HepG2 (cell line): ENCODE data around the gene LTB4R2. TPM values are rescaled to one million over a fixed set of nuclear protein-coding genes. Genes with fewer than 3 reads are reported as not detected.

Experiments used
- AGO2 ChIP-seq: fragments of 200-400 bp; formaldehyde crosslinking; optimal IDR thresholded peaks from 2 replicates; pipeline ENCODE3; 2017; ENCODE audit warnings: mild to moderate bottlenecking, low read depth, low read length, moderate library complexity
- ARHGAP35 ChIP-seq: sonication (generic); formaldehyde crosslinking; IDR thresholded peaks from 2 replicates; pipeline ENCODE4 v1.9.0; 2022; ENCODE audit warnings: mild to moderate bottlenecking, inconsistent platforms, moderate library complexity, missing genetic modification reagents, borderline replicate concordance
- ARNTL ChIP-seq: sonication (generic); formaldehyde crosslinking; IDR thresholded peaks from 2 replicates; pipeline ENCODE4 v1.4.0; 2020; ENCODE audit warnings: mild to moderate bottlenecking, missing genetic modification reagents
- EHMT2 ChIP-seq: fragments of 200-600 bp; sonication (generic); IDR thresholded peaks from 2 replicates; pipeline ENCODE4 v1.7.0; 2017; ENCODE audit warnings: antibody characterized with exemption, low read depth, low read length, borderline replicate concordance
- FOXA3 ChIP-seq: IDR thresholded peaks from 2 replicates; pipeline ENCODE4 v1.6.1; 2016; ENCODE audit warnings: missing genetic modification reagents, missing compliant biosample characterization
- GATAD1 ChIP-seq: IDR thresholded peaks from 2 replicates; pipeline ENCODE4 v1.6.1; 2016; ENCODE audit warnings: missing genetic modification reagents, missing compliant biosample characterization
- HHEX ChIP-seq: IDR thresholded peaks from 2 replicates; pipeline ENCODE4 v1.6.1; 2016; ENCODE audit warnings: control low read depth
- HNF1B ChIP-seq: sonication (generic); formaldehyde crosslinking; IDR thresholded peaks from 2 replicates; pipeline ENCODE4 v1.5.1; 2020; ENCODE audit warnings: mild to moderate bottlenecking, moderate library complexity, missing genetic modification reagents
- KAT2B ChIP-seq: fragments of 150-350 bp; IDR thresholded peaks from 2 replicates; pipeline ENCODE4 v1.6.1; 2014; ENCODE audit warnings: low read depth, low read length, borderline replicate concordance
- NKX3-1 ChIP-seq: sonication (generic); formaldehyde crosslinking; IDR thresholded peaks from 2 replicates; pipeline ENCODE4 v1.5.0; 2020; ENCODE audit warnings: missing genetic modification reagents
- PLRG1 ChIP-seq: fragments of 450-650 bp; conservative IDR thresholded peaks from 2 replicates; pipeline ENCODE4 v1.6.1; 2016
- SNAI1 ChIP-seq: sonication (generic); formaldehyde crosslinking; IDR thresholded peaks from 2 replicates; pipeline ENCODE4 v1.5.0; 2020; ENCODE audit warnings: mild to moderate bottlenecking, missing genetic modification reagents, borderline replicate concordance
- TCF7L2 ChIP-seq: IDR thresholded peaks from 2 replicates; pipeline ENCODE4 v1.6.1; 2011; ENCODE audit warnings: mild to moderate bottlenecking, low read depth, low read length, moderate library complexity
- ZFAT ChIP-seq: sonication (generic); formaldehyde crosslinking; conservative IDR thresholded peaks from 2 replicates; pipeline ENCODE4 v1.8.1; 2023; ENCODE audit warnings: missing genetic modification reagents, inconsistent platforms
- ZNF160 ChIP-seq: sonication (generic); formaldehyde crosslinking; IDR thresholded peaks from 2 replicates; pipeline ENCODE4 v1.8.0; 2022; ENCODE audit warnings: mild to moderate bottlenecking, inconsistent platforms, missing genetic modification reagents
- ZNF569 ChIP-seq: sonication (generic); formaldehyde crosslinking; IDR thresholded peaks from 2 replicates; pipeline ENCODE4 v1.5.0; 2020; ENCODE audit warnings: mild to moderate bottlenecking, missing genetic modification reagents, moderate library complexity, borderline replicate concordance
- ZNF747 ChIP-seq: sonication (generic); formaldehyde crosslinking; IDR thresholded peaks from 2 replicates; pipeline ENCODE4 v1.8.1; 2023; ENCODE audit warnings: missing genetic modification reagents, mild to moderate bottlenecking, borderline replicate concordance
- ZNF777 ChIP-seq: sonication (generic); formaldehyde crosslinking; IDR thresholded peaks from 2 replicates; pipeline ENCODE4 v1.4.0; 2020; ENCODE audit warnings: missing genetic modification reagents
- ZNF883 ChIP-seq: sonication (generic); formaldehyde crosslinking; IDR thresholded peaks from 2 replicates; pipeline ENCODE4 v1.5.1; 2020; ENCODE audit warnings: mild to moderate bottlenecking, missing genetic modification reagents; ENCODE audit errors: not compliant biosample characterization
- polyA plus RNA-seq, 8 experiments: library from polyadenylated mRNA; depleted of rRNA in 3 of 8; stranded (reverse) in 7 of 8; unstranded in 1 of 8; fragments of >200 nt; fragmentation: Illumina TruSeq in 4 of 8; extraction: Trizol in 4 of 8; gene quantifications; 2 replicates each; pipeline versions ENCODE4 v1.2.1 to v1.2.3, GENCODE V29; 2011 to 2016; ENCODE audit warnings: low read depth in 4 of 8, missing spikeins in 1 of 8, mixed read lengths in 1 of 8; ENCODE audit not compliant: insufficient read depth in 1 of 8
- total RNA-seq, 5 experiments: library from RNA; depleted of rRNA; stranded (reverse); fragments of >200 nt; fragmentation: Illumina TruSeq; extraction: Trizol; gene quantifications; 2 replicates each; pipeline ENCODE4 v1.2.3, GENCODE V29; 2016; ENCODE audit warnings: low read depth in 1 of 5
- TF ChIP-seq, protein P1 (sequence below): sonication (generic); formaldehyde crosslinking; IDR thresholded peaks from 2 replicates; pipeline ENCODE4 v1.8.0; 2022; ENCODE audit warnings: mild to moderate bottlenecking, missing genetic modification reagents, moderate library complexity
- TF ChIP-seq, protein P2 (sequence below): IDR thresholded peaks from 2 replicates; pipeline ENCODE4 v1.6.1; 2012; ENCODE audit warnings: low read depth, low read length, improper control_type of control experiment
- TF ChIP-seq, protein P3 (sequence below): sonication (generic); formaldehyde crosslinking; IDR thresholded peaks from 2 replicates; pipeline ENCODE4 v1.5.1; 2020; ENCODE audit warnings: missing genetic modification reagents, mild to moderate bottlenecking, borderline replicate concordance
- TF ChIP-seq, protein P4 (sequence below): sonication (generic); formaldehyde crosslinking; IDR thresholded peaks from 2 replicates; pipeline ENCODE4 v1.8.0; 2022; ENCODE audit warnings: mild to moderate bottlenecking, missing genetic modification reagents, moderate library complexity

LTB4R2 gene
- total and polyA plus RNA-seq, 2 of the 13 experiments (the other 11 are each of a cell fraction or from before 2014, with no cell fraction given), result 3.9 to 6.9 TPM

GRCh38 chr14:24266344-24267244 lies 43.3 kb upstream of the LTB4R2 start (continued):
- TF ChIP-seq HNF1B (CRISPR knock-in tag) (no peak), PLRG1 (no peak), FOXA3 (CRISPR knock-in tag) (no peak), TCF7L2 (no peak), KAT2B (no peak), ARHGAP35 (no peak), GATAD1 (CRISPR knock-in tag) (no peak), ZNF883 (peak; percentile 14), ZNF777 (CRISPR knock-in tag) (no peak), SNAI1 (CRISPR knock-in tag) (no peak), NKX3-1 (CRISPR knock-in tag) (no peak), AGO2 (peak; percentile 34), HHEX (CRISPR knock-in tag) (no peak), ARNTL (CRISPR knock-in tag) (no peak), ZNF160 (no peak), ZNF569 (CRISPR knock-in tag) (no peak), EHMT2 (no peak), ZFAT (no peak), ZNF747 (CRISPR knock-in tag) (no peak)
- TF ChIP-seq, protein P1, sequence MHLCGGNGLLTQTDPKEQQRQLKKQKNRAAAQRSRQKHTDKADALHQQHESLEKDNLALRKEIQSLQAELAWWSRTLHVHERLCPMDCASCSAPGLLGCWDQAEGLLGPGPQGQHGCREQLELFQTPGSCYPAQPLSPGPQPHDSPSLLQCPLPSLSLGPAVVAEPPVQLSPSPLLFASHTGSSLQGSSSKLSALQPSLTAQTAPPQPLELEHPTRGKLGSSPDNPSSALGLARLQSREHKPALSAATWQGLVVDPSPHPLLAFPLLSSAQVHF (CRISPR knock-in tag), result no peak
- TF ChIP-seq, protein P2, sequence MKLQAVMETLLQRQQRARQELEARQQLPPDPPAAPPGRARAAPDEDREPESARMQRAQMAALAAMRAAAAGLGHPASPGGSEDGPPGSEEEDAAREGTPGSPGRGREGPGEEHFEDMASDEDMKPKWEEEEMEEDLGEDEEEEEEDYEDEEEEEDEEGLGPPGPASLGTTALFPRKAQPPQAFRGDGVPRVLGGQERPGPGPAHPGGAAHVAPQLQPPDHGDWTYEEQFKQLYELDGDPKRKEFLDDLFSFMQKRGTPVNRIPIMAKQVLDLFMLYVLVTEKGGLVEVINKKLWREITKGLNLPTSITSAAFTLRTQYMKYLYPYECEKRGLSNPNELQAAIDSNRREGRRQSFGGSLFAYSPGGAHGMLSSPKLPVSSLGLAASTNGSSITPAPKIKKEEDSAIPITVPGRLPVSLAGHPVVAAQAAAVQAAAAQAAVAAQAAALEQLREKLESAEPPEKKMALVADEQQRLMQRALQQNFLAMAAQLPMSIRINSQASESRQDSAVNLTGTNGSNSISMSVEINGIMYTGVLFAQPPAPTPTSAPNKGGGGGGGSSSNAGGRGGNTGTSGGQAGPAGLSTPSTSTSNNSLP, result no peak
- TF ChIP-seq, protein P3, sequence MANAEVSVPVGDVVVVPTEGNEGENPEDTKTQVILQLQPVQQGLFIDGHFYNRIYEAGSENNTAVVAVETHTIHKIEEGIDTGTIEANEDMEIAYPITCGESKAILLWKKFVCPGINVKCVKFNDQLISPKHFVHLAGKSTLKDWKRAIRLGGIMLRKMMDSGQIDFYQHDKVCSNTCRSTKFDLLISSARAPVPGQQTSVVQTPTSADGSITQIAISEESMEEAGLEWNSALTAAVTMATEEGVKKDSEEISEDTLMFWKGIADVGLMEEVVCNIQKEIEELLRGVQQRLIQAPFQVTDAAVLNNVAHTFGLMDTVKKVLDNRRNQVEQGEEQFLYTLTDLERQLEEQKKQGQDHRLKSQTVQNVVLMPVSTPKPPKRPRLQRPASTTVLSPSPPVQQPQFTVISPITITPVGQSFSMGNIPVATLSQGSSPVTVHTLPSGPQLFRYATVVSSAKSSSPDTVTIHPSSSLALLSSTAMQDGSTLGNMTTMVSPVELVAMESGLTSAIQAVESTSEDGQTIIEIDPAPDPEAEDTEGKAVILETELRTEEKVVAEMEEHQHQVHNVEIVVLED (CRISPR knock-in tag), result no peak
- TF ChIP-seq, protein P4, sequence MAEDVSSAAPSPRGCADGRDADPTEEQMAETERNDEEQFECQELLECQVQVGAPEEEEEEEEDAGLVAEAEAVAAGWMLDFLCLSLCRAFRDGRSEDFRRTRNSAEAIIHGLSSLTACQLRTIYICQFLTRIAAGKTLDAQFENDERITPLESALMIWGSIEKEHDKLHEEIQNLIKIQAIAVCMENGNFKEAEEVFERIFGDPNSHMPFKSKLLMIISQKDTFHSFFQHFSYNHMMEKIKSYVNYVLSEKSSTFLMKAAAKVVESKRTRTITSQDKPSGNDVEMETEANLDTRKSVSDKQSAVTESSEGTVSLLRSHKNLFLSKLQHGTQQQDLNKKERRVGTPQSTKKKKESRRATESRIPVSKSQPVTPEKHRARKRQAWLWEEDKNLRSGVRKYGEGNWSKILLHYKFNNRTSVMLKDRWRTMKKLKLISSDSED (CRISPR knock-in tag), result no peak
